VCaP (cell line): ENCODE measurements around the gene NCOA1.

Source experiments
- H3K27ac ChIP-seq: fragments of 450-650 bp; 2 replicates; pipeline ENCODE4 v1.5.1; 2017
- TF ChIP-seq, protein P1 (sequence below): fragments of 450-650 bp; conservative IDR thresholded peaks from 2 replicates; pipeline ENCODE4 v1.5.1; 2017; ENCODE audit warnings: mild to moderate bottlenecking, moderate library complexity

Gene NCOA1

DNA sequence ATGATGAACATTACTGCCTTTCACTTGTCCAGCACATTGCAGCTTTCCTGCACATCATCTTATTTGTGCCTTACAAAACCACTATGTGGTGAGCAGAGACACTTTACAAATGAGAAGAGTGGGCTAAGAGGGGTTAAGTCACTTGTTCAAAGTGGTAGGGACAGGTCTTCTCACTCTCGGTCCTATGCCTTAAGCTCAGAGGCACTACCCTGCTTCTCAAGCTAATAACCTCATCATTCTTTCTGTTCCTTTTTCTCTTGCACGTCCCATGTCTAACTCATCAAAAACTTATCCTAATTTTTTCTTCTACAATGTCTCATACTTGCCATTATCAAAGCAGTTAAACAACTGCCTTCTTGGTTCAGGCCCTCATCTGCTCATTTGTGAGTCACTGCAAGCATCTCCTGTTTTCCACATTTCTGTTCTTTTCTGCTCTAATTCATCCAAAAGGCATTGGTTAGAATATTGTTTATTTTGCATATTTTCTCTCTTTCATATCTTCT, 21.9 kb upstream of the NCOA1 start:
- H3K27ac ChIP-seq = no peak overlapping the region
- TF ChIP-seq, protein P1, sequence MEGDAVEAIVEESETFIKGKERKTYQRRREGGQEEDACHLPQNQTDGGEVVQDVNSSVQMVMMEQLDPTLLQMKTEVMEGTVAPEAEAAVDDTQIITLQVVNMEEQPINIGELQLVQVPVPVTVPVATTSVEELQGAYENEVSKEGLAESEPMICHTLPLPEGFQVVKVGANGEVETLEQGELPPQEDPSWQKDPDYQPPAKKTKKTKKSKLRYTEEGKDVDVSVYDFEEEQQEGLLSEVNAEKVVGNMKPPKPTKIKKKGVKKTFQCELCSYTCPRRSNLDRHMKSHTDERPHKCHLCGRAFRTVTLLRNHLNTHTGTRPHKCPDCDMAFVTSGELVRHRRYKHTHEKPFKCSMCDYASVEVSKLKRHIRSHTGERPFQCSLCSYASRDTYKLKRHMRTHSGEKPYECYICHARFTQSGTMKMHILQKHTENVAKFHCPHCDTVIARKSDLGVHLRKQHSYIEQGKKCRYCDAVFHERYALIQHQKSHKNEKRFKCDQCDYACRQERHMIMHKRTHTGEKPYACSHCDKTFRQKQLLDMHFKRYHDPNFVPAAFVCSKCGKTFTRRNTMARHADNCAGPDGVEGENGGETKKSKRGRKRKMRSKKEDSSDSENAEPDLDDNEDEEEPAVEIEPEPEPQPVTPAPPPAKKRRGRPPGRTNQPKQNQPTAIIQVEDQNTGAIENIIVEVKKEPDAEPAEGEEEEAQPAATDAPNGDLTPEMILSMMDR = no peak

DNA sequence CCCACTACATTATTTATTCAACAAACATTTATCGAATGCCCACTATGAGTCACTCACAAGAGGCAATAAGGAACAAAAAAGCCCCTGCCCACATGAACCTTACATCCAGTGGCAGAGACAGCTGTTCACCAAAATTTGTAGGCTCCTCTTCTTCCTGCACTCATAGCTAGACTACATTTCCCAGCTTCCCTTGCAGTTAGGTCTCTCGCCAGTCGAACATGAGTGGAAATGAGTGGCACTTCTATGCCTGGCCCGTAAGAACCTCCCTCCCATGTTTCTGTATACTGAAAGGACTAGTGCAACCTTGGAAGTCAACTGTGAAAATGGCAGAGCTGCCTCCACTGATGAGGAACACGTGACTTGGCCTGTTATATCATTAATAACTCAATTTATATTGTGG, 19.4 kb upstream of the NCOA1 start:
- no peak overlapping the region for H3K27ac ChIP-seq
- TF ChIP-seq, protein P1 = no peak

- no peak overlapping the region for H3K27ac ChIP-seq
- TF ChIP-seq, protein P1 = no peak
Measured at GRCh38 chr2:24472416-24472815, 18.6 kb upstream of the NCOA1 start.

DNA sequence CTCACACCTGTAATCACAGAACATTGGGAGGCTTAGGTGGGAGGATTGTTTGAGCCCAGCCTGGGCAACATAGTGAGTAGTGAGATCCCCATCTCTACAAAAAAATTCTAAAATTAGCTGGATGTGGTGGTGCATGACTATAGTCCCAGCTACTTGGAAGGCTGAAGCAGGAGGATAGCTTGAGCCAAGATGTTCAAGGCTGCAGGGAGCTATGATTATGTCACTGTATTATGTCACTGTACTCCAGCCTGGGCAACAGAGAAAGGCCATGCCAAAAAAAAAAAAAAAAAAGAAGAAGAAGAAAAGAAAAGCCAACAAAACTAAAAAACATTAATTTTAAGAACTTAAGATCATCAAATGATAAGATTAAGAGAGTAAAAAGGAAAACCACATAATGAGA, 17.4 kb upstream of the NCOA1 start:
- no peak overlapping the region for H3K27ac ChIP-seq

GRCh38 chr2:24474053-24474452, 17.0 kb upstream of the NCOA1 start:
- TF ChIP-seq, protein P1 = no peak
- H3K27ac ChIP-seq = no peak overlapping the region

More for the DNA sequence above, 17.4 kb upstream of the NCOA1 start:
- TF ChIP-seq, protein P1 = no peak

DNA sequence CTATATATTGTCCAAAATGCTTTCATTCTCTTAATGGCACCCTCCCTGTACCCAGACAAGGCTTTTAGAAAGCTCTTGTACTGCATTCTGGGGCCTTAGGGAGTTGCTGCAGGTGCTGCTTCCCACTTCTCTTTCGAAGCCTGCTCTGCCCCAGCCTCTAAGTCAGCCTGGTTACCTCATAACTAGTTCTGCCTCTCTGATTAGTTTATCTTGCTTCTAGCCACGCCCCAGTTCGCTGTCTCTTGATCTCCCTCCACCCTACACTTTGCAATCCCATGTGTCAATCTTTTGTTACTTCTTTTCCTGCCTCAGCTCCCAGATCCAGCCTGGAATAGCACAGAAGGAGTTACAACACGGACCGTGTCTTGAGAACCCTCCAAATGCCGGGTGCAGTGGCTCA, 13.8 kb upstream of the NCOA1 start:
- TF ChIP-seq, protein P1 = no peak
- H3K27ac ChIP-seq = no peak overlapping the region

GRCh38 chr2:24478243-24478642, 12.8 kb upstream of the NCOA1 start:
- TF ChIP-seq, protein P1 = no peak
- H3K27ac ChIP-seq = no peak overlapping the region
